NB4 (cell line): ENCODE results near the gene KCNN4.

Experiments
- CTCF ChIP-seq: IDR thresholded peaks from one replicate; pipeline ENCODE4 v1.5.1; 2012; ENCODE audit warnings: low read depth, low read length
- POLR2A ChIP-seq: IDR thresholded peaks from 2 replicates; pipeline ENCODE4 v1.6.1; 2011; ENCODE audit warnings: mild to moderate bottlenecking; ENCODE audit not compliant: insufficient read length; ENCODE audit errors: extremely low read depth

DNA sequence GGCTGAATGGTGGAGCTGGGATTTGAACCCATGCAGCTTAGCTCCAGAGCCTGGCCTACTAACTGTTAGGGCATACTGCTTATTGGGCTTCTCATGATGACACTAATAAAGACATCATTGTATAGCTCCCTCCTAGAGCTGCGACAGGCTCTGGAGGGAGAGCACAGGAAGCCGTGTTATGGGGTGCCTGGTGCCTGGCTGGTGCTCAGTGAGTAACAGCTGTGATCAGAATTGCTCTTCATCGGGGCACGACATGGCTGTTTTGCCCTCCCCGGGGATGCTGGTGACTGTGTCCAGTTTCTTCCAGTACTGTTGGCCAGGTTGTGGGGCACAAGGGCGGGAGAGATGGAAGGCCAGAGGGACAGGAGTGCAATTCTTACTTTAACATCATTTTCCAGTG lies 16.3 kb upstream of the KCNN4 start:
- TF ChIP-seq CTCF (no peak), POLR2A (no peak)
